ENCODE data around the gene LRRC28.

Gene LRRC28

GRCh38 chr15:99250001-99250400 lies 1.3 kb upstream of the LRRC28 start:
- DNase-seq = no peak

- DNase-seq = no peak
These were observed 806 bp upstream of the LRRC28 start for GRCh38 chr15:99250494-99250856.

- DNase-seq = no peak
These were observed 1.0 kb downstream of the LRRC28 start for GRCh38 chr15:99252326-99252725.

- no peak for DNase-seq
These were observed 2.3 kb downstream of the LRRC28 start for GRCh38 chr15:99253381-99254090.

GRCh38 chr15:99257107-99257750 lies 5.9 kb downstream of the LRRC28 start:
- DNase-seq = no peak

- no peak for DNase-seq
These were observed 12.8 kb downstream of the LRRC28 start for GRCh38 chr15:99264125-99264524.

GRCh38 chr15:99265541-99266070 lies 14.3 kb downstream of the LRRC28 start:
- DNase-seq = no peak

- DNase-seq = no peak
These were observed 16.7 kb downstream of the LRRC28 start for GRCh38 chr15:99267957-99268356.

- DNase-seq = no peak
These were observed 17.1 kb downstream of the LRRC28 start for GRCh38 chr15:99268431-99268830.

GRCh38 chr15:99273801-99274200 lies 22.5 kb downstream of the LRRC28 start:
- DNase-seq = no peak

- DNase-seq = no peak
These were observed 23.8 kb downstream of the LRRC28 start for GRCh38 chr15:99275061-99275460.

GRCh38 chr15:99275525-99276128 lies 24.3 kb downstream of the LRRC28 start:
- DNase-seq = peak in 1 of 2 experiments; percentile 14

- DNase-seq = no peak
These were observed 28.0 kb downstream of the LRRC28 start for GRCh38 chr15:99279290-99279689.

GRCh38 chr15:99279827-99280226 lies 28.5 kb downstream of the LRRC28 start:
- DNase-seq = no peak

GRCh38 chr15:99282121-99282520 lies 30.8 kb downstream of the LRRC28 start:
- DNase-seq = no peak

GRCh38 chr15:99282586-99282985 lies 31.3 kb downstream of the LRRC28 start:
- no peak for DNase-seq

- no peak for DNase-seq
These were observed 32.4 kb downstream of the LRRC28 start for GRCh38 chr15:99283717-99284116.

GRCh38 chr15:99291643-99292042 lies 40.4 kb downstream of the LRRC28 start:
- DNase-seq = no peak

- no peak for DNase-seq
These were observed 44.6 kb downstream of the LRRC28 start for GRCh38 chr15:99295840-99296239.

- DNase-seq = no peak
These were observed 45.1 kb downstream of the LRRC28 start for GRCh38 chr15:99296386-99296785.

- DNase-seq = no peak
These were observed 52.6 kb downstream of the LRRC28 start for GRCh38 chr15:99303907-99304306.

GRCh38 chr15:99305761-99306505 lies 54.7 kb downstream of the LRRC28 start:
- DNase-seq = no peak

- no peak for DNase-seq
These were observed 55.5 kb downstream of the LRRC28 start for GRCh38 chr15:99306694-99307338.
